ENCODE data around the gene MANF. TPM values are rescaled to one million over a fixed set of nuclear protein-coding genes. Genes with fewer than 3 reads are reported as not detected.

The MANF gene
- total RNA-seq, 2 donors from 2014 or later, result 42.6 to 48.5 TPM

DNA sequence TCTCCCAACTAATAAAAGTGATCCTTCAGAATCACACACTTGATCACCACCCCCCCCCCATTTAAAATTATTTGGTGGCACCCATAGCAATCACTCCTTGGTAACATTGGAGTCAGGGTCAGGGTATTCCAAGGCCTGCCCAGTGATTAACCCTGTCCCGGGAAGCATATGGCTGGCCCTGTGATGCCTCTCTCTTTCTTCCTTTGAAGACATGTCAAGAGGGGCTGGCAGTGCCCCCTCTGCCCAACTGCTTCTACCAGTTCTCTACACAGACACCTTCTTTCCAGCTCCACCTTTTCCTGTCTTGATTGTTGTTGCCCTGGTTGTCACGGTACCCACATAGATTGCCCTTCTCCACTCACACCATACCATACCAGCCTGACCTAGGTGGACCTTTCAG is 30.9 kb upstream of the MANF start:
- no peaks in the 10 kb centered on the region for H3K9me3 ChIP-seq
- no peaks in the 10 kb centered on the region for H3K36me3 ChIP-seq
- H3K4me1 ChIP-seq (ENCODE audit: control insufficient read depth in 1 of 2, low read depth in 2 of 2), result no peaks in the 10 kb centered on the region
- DNase-seq (ENCODE audit: low spot score) (no peak), ATAC-seq (ENCODE audit: insufficient number of reproducible peaks, low FRiP score, low read depth) (no peak)
- TF ChIP-seq, protein P1, sequence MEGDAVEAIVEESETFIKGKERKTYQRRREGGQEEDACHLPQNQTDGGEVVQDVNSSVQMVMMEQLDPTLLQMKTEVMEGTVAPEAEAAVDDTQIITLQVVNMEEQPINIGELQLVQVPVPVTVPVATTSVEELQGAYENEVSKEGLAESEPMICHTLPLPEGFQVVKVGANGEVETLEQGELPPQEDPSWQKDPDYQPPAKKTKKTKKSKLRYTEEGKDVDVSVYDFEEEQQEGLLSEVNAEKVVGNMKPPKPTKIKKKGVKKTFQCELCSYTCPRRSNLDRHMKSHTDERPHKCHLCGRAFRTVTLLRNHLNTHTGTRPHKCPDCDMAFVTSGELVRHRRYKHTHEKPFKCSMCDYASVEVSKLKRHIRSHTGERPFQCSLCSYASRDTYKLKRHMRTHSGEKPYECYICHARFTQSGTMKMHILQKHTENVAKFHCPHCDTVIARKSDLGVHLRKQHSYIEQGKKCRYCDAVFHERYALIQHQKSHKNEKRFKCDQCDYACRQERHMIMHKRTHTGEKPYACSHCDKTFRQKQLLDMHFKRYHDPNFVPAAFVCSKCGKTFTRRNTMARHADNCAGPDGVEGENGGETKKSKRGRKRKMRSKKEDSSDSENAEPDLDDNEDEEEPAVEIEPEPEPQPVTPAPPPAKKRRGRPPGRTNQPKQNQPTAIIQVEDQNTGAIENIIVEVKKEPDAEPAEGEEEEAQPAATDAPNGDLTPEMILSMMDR (IDR thresholded peaks at IDR 0.05), result no peak
- H3K27ac ChIP-seq, result no peak overlapping the region
- no peak overlapping the region for H3K4me3 ChIP-seq
- H3K27me3 ChIP-seq (replicated peaks; ENCODE audit: insufficient read depth), result no peaks in the 10 kb centered on the region

DNA sequence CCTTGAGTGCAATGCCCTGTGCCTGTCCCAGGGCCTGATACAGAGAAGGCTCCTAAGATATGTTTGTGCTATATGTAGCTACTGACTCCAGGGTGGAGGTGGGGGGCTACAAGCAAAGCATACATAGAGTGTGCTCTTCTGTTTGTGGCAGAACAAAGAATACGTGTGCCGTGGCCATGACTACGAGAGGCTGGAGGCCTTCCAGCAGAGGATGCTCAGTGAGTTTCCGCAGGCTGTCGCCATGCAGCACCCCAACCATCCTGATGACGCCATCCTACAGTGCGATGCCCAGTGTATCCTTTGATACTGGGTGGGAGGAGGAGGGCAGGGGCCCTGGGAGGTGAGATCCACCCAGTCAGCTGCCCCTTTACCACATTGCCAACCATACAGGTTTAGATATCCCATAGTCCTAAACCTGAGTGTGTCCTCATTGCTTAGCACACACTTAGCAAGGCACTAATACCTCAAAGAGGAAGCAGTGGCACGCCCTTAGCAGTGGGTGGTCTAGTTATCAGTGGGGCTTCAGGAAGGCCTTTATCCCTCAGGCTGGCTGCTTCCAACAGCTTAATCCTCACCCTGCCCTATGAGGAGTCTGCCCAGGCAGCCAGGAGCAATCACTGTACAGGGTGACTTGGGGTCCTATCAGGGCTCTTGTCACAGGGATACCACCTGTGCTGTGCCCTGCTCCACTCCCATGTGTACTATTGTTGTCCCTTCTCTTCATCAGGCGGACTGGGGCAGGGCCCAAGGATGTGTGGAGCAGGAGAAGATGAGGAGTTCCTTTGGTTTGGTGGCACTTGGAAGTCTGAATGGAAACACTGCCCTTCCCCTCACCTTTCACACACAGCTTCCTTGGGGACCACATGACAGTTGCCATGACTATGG is 30.1 kb upstream of the MANF start:
- no peak for DNase-seq (ENCODE audit: low spot score)
- ATAC-seq (ENCODE audit: insufficient number of reproducible peaks, low FRiP score, low read depth), result no peak
- TF ChIP-seq, protein P1 (IDR thresholded peaks at IDR 0.05), result no peak
- H3K36me3 ChIP-seq, result no peaks in the 10 kb centered on the region
- H3K9me3 ChIP-seq, result no peaks in the 10 kb centered on the region
- H3K27ac ChIP-seq, result no peak overlapping the region
- H3K27me3 ChIP-seq (replicated peaks; ENCODE audit: insufficient read depth), result no peaks in the 10 kb centered on the region
- H3K4me1 ChIP-seq (ENCODE audit: control insufficient read depth in 1 of 2, low read depth in 2 of 2), result no peaks in the 10 kb centered on the region
- H3K4me3 ChIP-seq, result no peak overlapping the region

DNA sequence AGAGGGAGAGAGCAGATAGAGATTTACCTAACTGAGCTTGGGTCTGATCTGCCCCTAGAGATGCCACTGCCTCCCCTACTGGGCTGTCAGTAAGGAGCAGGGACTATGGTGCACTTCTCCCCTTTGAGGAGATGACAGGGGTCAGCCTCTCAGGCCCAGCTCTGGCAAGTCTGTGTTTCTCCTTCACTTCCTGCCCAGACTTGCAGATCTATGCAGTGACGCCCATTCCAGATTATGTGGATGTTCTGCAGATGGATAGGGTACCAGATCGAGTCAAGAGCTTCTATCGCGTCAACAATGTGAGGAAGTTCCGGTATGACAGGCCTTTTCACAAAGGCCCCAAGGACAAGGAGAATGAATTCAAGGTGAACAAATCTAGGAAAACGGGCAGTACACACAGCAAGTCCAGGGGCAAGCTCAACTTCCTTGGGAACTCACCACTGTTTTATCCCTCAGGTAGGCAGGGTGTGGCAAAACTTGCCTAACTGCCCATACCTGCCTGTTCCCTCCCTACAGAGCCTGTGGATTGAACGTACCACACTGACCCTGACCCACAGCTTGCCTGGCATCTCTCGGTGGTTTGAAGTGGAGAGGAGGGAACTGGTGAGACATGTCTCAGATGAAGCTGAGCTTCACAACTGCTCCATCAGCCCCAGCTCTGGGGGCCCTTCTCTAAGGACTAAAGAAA is 29.1 kb upstream of the MANF start:
- Histone ChIP-seq H3K36me3 (no peaks in the 10 kb centered on the region), H3K27me3 (replicated peaks; ENCODE audit: insufficient read depth) (no peaks in the 10 kb centered on the region), H3K4me1 (ENCODE audit: control insufficient read depth in 1 of 2, low read depth in 2 of 2) (no peaks in the 10 kb centered on the region), H3K4me3 (no peak overlapping the region), H3K9me3 (no peaks in the 10 kb centered on the region), H3K27ac (no peak overlapping the region)
- ATAC-seq (ENCODE audit: insufficient number of reproducible peaks, low FRiP score, low read depth), result no peak
- TF ChIP-seq, protein P1 (IDR thresholded peaks at IDR 0.05), result no peak
- DNase-seq (ENCODE audit: low spot score), result no peak

DNA sequence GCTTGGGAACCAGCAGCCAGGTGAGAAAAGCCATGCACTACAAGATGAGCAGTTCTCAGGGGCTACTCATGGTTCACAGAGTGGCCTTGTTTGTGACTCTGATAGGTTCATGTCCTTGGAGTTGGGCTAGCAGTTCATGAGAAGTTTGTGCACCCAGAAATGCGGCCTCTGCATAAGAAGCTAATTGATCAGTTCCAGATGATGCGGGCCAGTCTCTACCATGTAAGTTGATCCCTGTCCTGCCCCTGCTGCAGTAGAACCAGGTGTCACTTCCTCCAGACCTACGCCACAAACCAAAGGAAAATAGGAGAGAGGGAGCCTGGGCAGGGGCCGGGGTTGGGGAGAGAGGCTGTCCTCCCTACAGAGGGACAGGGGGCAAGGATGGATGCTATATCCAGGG is 27.2 kb upstream of the MANF start:
- no peaks in the 10 kb centered on the region for H3K4me1 ChIP-seq (ENCODE audit: control insufficient read depth in 1 of 2, low read depth in 2 of 2)
- no peaks in the 10 kb centered on the region for H3K36me3 ChIP-seq
- no peaks in the 10 kb centered on the region for H3K27me3 ChIP-seq (replicated peaks; ENCODE audit: insufficient read depth)
- H3K4me3 ChIP-seq, result no peak overlapping the region
- TF ChIP-seq, protein P1 (IDR thresholded peaks at IDR 0.05), result no peak
- no peaks in the 10 kb centered on the region for H3K9me3 ChIP-seq
- no peak for ATAC-seq (ENCODE audit: insufficient number of reproducible peaks, low FRiP score, low read depth)
- no peak for DNase-seq (ENCODE audit: low spot score)
- no peak overlapping the region for H3K27ac ChIP-seq

DNA sequence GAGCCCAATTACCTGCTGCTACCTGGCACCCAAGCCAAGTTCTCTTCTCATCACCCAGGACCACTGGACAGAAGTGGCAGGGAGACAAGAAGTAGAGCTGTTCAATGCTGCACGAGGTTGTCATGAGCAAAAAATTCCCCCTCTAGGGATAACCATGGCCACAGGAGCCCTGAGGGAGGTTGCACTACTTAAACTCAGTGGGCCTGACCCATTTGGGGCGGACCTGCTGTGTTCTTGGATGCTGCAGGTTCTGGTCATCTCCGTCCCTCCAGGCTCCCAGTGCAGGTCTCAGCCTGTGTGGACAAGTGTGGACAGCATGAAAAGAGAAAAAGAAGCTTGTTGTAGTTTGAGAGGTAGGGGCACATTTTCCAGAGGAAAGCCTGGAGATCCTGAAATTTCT is 26.1 kb upstream of the MANF start:
- H3K36me3 ChIP-seq, result no peaks in the 10 kb centered on the region
- no peak overlapping the region for H3K4me3 ChIP-seq
- TF ChIP-seq, protein P1 (IDR thresholded peaks at IDR 0.05), result no peak
- no peaks in the 10 kb centered on the region for H3K4me1 ChIP-seq (ENCODE audit: control insufficient read depth in 1 of 2, low read depth in 2 of 2)
- no peaks in the 10 kb centered on the region for H3K27me3 ChIP-seq (replicated peaks; ENCODE audit: insufficient read depth)
- H3K27ac ChIP-seq, result no peak overlapping the region
- H3K9me3 ChIP-seq, result no peaks in the 10 kb centered on the region
- ATAC-seq (ENCODE audit: insufficient number of reproducible peaks, low FRiP score, low read depth), result no peak
- no peak for DNase-seq (ENCODE audit: low spot score)
